ENCODE measurements around the gene EVX2. TPM values are rescaled to one million over a fixed set of nuclear protein-coding genes. Genes with fewer than 3 reads are reported as not detected.

The EVX2 gene
- total RNA-seq, 1 experiment from 2014 or later, result not detected

DNA sequence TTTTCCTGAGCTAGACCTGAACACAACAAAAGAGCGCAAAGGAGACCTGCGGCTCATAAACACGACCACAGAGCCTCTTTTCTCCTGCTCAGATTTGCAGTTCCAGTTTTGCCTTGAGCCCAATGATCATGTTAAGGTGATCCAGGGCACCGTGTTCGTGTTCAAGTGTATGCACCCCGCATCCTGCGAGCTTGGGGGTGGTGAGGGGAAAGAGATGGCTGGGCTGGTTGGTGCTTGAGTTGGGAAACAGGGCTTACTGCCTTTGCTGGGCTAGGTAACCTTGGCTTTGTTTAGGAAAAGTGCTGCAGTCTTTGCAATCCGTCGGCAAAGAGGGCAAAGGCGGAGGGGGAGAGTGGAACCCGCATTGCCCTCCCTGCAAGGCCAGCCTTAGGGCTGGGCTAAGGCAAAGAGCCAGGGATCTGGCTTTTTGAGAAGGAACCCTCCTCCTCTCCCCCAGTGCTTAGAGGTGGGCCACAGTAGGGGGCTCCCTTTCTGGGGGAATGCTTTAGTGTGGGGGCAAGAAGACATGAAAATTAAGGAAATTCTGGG lies 34.1 kb upstream of the EVX2 start:
- ChIA-PET CTCF (no interaction called here), POLR2A (ENCODE audit: unreplicated experiment) (no interaction called here)
- no peaks in the 10 kb centered on the region for H4K20me1 ChIP-seq (ENCODE audit: low read length)
- H3K4me1 ChIP-seq (ENCODE audit: insufficient read depth, low read length), result no peaks in the 10 kb centered on the region
- H3K9ac ChIP-seq (ENCODE audit: low read length), result no peak overlapping the region
- no peaks in the 10 kb centered on the region for H3K9me2 ChIP-seq (replicated peaks; ENCODE audit: low read length)
- no TSS peak for BruUV-seq (replicated peaks)
- ATAC-seq, result no peak
- H3K4me3 ChIP-seq (ENCODE audit: low read length), result no peak overlapping the region
- no peak for DNase-seq
- intact Hi-C loops (cut with micrococcal nuclease), result no loop called here
- H2AFZ ChIP-seq (ENCODE audit: low read length), result no peak overlapping the region
- H3K9me3 ChIP-seq (ENCODE audit: low read length), result no peaks in the 10 kb centered on the region
- no peaks in the 10 kb centered on the region for H3K79me2 ChIP-seq (ENCODE audit: low read length)
- TF ChIP-seq, protein P1, sequence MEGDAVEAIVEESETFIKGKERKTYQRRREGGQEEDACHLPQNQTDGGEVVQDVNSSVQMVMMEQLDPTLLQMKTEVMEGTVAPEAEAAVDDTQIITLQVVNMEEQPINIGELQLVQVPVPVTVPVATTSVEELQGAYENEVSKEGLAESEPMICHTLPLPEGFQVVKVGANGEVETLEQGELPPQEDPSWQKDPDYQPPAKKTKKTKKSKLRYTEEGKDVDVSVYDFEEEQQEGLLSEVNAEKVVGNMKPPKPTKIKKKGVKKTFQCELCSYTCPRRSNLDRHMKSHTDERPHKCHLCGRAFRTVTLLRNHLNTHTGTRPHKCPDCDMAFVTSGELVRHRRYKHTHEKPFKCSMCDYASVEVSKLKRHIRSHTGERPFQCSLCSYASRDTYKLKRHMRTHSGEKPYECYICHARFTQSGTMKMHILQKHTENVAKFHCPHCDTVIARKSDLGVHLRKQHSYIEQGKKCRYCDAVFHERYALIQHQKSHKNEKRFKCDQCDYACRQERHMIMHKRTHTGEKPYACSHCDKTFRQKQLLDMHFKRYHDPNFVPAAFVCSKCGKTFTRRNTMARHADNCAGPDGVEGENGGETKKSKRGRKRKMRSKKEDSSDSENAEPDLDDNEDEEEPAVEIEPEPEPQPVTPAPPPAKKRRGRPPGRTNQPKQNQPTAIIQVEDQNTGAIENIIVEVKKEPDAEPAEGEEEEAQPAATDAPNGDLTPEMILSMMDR (conservative IDR thresholded peaks at IDR 0.05; ENCODE audit: low read depth, low read length), result no peak
- no peak for TF ChIP-seq EZH2phosphoT487 (IDR thresholded peaks at IDR 0.05; ENCODE audit: borderline replicate concordance, low read length)
- TF ChIP-seq EZH2 (IDR thresholded peaks at IDR 0.05; ENCODE audit: low read length, unreplicated experiment), result no peak
- H3K4me2 ChIP-seq (ENCODE audit: low read length), result no peak overlapping the region
- peaks cover 19% of the 10 kb centered on the region; the same call in 1 of the 2 replicates for H3K27me3 ChIP-seq (ENCODE audit: low read length)
- H3K36me3 ChIP-seq (ENCODE audit: low read depth, low read length), result no peaks in the 10 kb centered on the region
- no peaks in the 10 kb centered on the region for H3F3A ChIP-seq (ENCODE audit: low read length, unreplicated experiment)
- no peak overlapping the region for H3K27ac ChIP-seq (ENCODE audit: low read length)

DNA sequence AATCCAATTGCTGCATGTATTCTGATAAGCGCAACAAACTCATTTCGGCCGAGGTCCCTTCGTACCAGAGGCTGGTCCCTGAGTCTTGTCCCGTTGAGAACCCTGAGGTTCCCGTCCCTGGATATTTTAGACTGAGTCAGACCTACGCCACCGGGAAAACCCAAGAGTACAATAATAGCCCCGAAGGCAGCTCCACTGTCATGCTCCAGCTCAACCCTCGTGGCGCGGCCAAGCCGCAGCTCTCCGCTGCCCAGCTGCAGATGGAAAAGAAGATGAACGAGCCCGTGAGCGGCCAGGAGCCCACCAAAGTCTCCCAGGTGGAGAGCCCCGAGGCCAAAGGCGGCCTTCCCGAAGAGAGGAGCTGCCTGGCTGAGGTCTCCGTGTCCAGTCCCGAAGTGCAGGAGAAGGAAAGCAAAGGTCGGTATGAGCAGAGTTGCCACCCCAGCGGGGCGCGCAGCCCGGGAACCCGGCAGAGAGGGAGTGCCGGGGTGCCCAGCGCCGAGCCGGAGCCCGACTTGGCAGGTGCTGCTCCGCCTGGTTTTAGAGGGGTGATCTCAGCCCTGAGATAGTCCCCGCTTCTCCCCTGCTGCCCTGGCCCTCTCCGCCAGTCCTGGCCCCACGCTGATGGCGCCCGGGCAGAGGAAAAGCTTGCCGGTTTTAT lies 33.5 kb upstream of the EVX2 start:
- ChIA-PET CTCF (no interaction called here), POLR2A (ENCODE audit: unreplicated experiment) (no interaction called here)
- H3F3A ChIP-seq (ENCODE audit: low read length, unreplicated experiment), result no peaks in the 10 kb centered on the region
- TF ChIP-seq EZH2phosphoT487 (IDR thresholded peaks at IDR 0.05; ENCODE audit: borderline replicate concordance, low read length) (no peak), EZH2 (IDR thresholded peaks at IDR 0.05; ENCODE audit: low read length, unreplicated experiment) (no peak)
- TF ChIP-seq, protein P1 (conservative IDR thresholded peaks at IDR 0.05; ENCODE audit: low read depth, low read length), result no peak
- H2AFZ ChIP-seq (ENCODE audit: low read length), result no peak overlapping the region
- DNase-seq (no peak), ATAC-seq (no peak)
- no peaks in the 10 kb centered on the region for H3K9me3 ChIP-seq (ENCODE audit: low read length)
- H3K9me2 ChIP-seq (replicated peaks; ENCODE audit: low read length), result no peaks in the 10 kb centered on the region
- no peaks in the 10 kb centered on the region for H3K79me2 ChIP-seq (ENCODE audit: low read length)
- peaks cover 21% of the 10 kb centered on the region; the same call in 1 of the 2 replicates for H3K27me3 ChIP-seq (ENCODE audit: low read length)
- no TSS peak for BruUV-seq (replicated peaks)
- no peak overlapping the region for H3K9ac ChIP-seq (ENCODE audit: low read length)
- no peaks in the 10 kb centered on the region for H3K36me3 ChIP-seq (ENCODE audit: low read depth, low read length)
- no peak overlapping the region for H3K4me3 ChIP-seq (ENCODE audit: low read length)
- H4K20me1 ChIP-seq (ENCODE audit: low read length), result no peaks in the 10 kb centered on the region
- intact Hi-C loops (cut with micrococcal nuclease), result no loop called here
- no peak overlapping the region for H3K27ac ChIP-seq (ENCODE audit: low read length)
- no peaks in the 10 kb centered on the region for H3K4me1 ChIP-seq (ENCODE audit: insufficient read depth, low read length)
- no peak overlapping the region for H3K4me2 ChIP-seq (ENCODE audit: low read length)

All from PC-3 (cell line).